Colonic mucosa (tissue), 2 donors: Measurements from ENCODE around the gene TCEAL3. TPM values are rescaled to one million over a fixed set of nuclear protein-coding genes. Genes with fewer than 3 reads are reported as not detected.

ENCODE experiments used
- total RNA-seq, 2 donors: library from RNA; stranded (reverse); fragmentation: NEBNext Ultra II Directional in 1 of 2; extraction: Animal tissue kit (Norgen Biotek cat#: 25700) in 1 of 2; gene quantifications; one replicate each; pipeline ENCODE4 v1.2.1, GENCODE V29; 2021
- donor health status: DM: no; HTN: no; CAD: no.
- donor health status: DM: no; HTN: no; CAD: no.

Gene TCEAL3
- total RNA-seq, 2 donors from 2014 or later, result 4.9 to 7.8 TPM

Other genes starting within 250 kb of the TCEAL3 start
- 10 to 100 TPM; 33.7 to 44.9 TPM for gene BEX3, start 231.4 kb upstream of the TCEAL3 start, total RNA-seq
- gene RAB40A, start 88.5 kb upstream of the TCEAL3 start, total RNA-seq, result under 1 TPM; 0.10 to 0.16 TPM
- gene TCEAL4, start 22.4 kb upstream of the TCEAL3 start, total RNA-seq, result 10 to 100 TPM; 19.0 to 21.1 TPM
- gene TCEAL1, start 21.0 kb downstream of the TCEAL3 start, total RNA-seq, result 10 to 100 TPM; 11.2 to 13.0 TPM
- 100 to 1,000 TPM; 198 to 266 TPM for gene MORF4L2, start 78.7 kb downstream of the TCEAL3 start, total RNA-seq
- gene TMEM31, start 102.9 kb downstream of the TCEAL3 start, total RNA-seq, result not detected
- 10 to 100 TPM in 1 of 2 donors, 1 to 10 TPM in 1; 4.0 to 11.2 TPM for gene PLP1, start 168.9 kb downstream of the TCEAL3 start, total RNA-seq
- 1 to 10 TPM in 1 of 2 donors, under 1 TPM in 1; 0.54 to 1.2 TPM for gene RAB9B, start 224.3 kb downstream of the TCEAL3 start, total RNA-seq